Heart right ventricle (tissue), 16 donors: ENCODE results near the gene GARIN1A. TPM values are rescaled to one million over a fixed set of nuclear protein-coding genes. Genes with fewer than 3 reads are reported as not detected.

Experiments
- ATAC-seq, 8 donors: fragments of 200-7000 bp; cut with Tn5 transposase; one replicate each; pipeline ENCODE4 v1.9.1; 2020; ENCODE audit warnings: mild to moderate bottlenecking in 8 of 8, moderate library complexity in 8 of 8, moderate number of reproducible peaks in 1 of 8
- DNase-seq, 2 donors: peaks; one replicate each; pipeline ENCODE4 v3.0.0-alpha.2; 2020
- H3K27ac ChIP-seq, 10 donors: fragments of 200-600 bp; sonication (generic) in 2 of 10; one replicate each; pipeline versions ENCODE4 v1.5.0 to v1.8.0; 2020 to 2022; ENCODE audit warnings: mild to moderate bottlenecking in 3 of 10
- H3K27me3 ChIP-seq, 7 donors: fragments of 200-600 bp; one replicate each; pipeline ENCODE4 v1.8.0; 2021 to 2022; ENCODE audit warnings: mild to moderate bottlenecking in 2 of 7
- H3K36me3 ChIP-seq, 9 donors: fragments of 200-600 bp; sonication (generic) in 1 of 9; one replicate each; pipeline versions ENCODE4 v1.5.0 to v1.8.0; 2020 to 2022; ENCODE audit warnings: mild to moderate bottlenecking in 2 of 9
- H3K4me1 ChIP-seq, 9 donors: fragments of 200-600 bp; sonication (generic) in 1 of 9; one replicate each; pipeline versions ENCODE4 v1.5.0 to v1.8.0; 2020 to 2022; ENCODE audit warnings: mild to moderate bottlenecking in 4 of 9
- H3K4me3 ChIP-seq, 10 donors: fragments of 200-600 bp; sonication (generic) in 2 of 10; one replicate each; pipeline versions ENCODE4 v1.5.0 to v1.8.0; 2020 to 2022; ENCODE audit warnings: mild to moderate bottlenecking in 7 of 10, moderate library complexity in 2 of 10
- H3K9me3 ChIP-seq, 11 donors: fragments of 200-600 bp in 10 of 11; sonication (generic) in 2 of 11; one replicate each; pipeline versions ENCODE4 v1.5.0 to v1.8.0; 2013 to 2022; ENCODE audit warnings: mild to moderate bottlenecking in 2 of 11, control low read depth in 1 of 11, moderate library complexity in 1 of 11
- CTCF ChIP-seq, 9 donors: fragments of 200-600 bp; sonication (generic) in 2 of 9; IDR thresholded peaks; one replicate each; pipeline versions ENCODE4 v1.5.0 to v1.8.0; 2021 to 2022; ENCODE audit warnings: antibody characterized with exemption in 9 of 9, mild to moderate bottlenecking in 5 of 9, moderate library complexity in 1 of 9
- WGBS, 2 donors: extraction: QIAGEN DNeasy Blood & Tissue Kit; methylation state at CpG; one replicate each; pipeline ENCODE4 v1.1.7; 2013; ENCODE audit warnings: inconsistent platforms in 1 of 2; 5-methylcytosine and 5-hydroxymethylcytosine counted together
- intact Hi-C, 10 donors: fragments of 100-400 bp; cut with DNase I; formaldehyde crosslinking; loops; one replicate each; pipeline versions ENCODE4 v1.11.1 to v1.14.2; 2022
- polyA plus RNA-seq, 2 donors: library from polyadenylated mRNA; stranded (reverse); fragments of 200-250 nt; gene quantifications; one replicate each; pipeline ENCODE4 v1.2.3, GENCODE V29; 2013
- total RNA-seq, 10 donors: library from RNA; stranded (reverse); fragmentation: NEBNext Ultra II Directional in 3 of 10; extraction: Animal tissue kit (Norgen Biotek cat#: 25700) in 3 of 10; gene quantifications; one replicate each; pipeline versions ENCODE4 v1.2.1 to v1.2.4, GENCODE V29; 2021 to 2023
- donor health status: Arrhythmogenic right ventricular cardiomyopathy.
- donor health status: ischemic (EF 13 %, LVEDD 7.1; RV severe dilation, severe dysfunction).
- donor health status: healthy with polysubstance abuse.
- donor health status: DM: no; HTN: yes; CAD: no.
- donor health status: DM: no; HTN: no; CAD: no.
- donor health status: ischemic (EF 25% LVEDD 6.9; RV normal size, moderate dysfunction).
- donor health status: ischemic (EF 25% LVEDD 5.7; RV mildly dilated, moderate dysfunction).
- donor health status: healthy.
- donor health status: DM: yes; HTN: yes; CAD: no.
- donor health status: Ischemic cardiomyopathy.
- donor health status: ischemic (EF 35%, LVEDD 5.7; RV mildly dilated, moderate dysfunction).
- donor health status: nonischemic (EF 11% LVEDD 7.7; RV severe dilation, severe dysfunction).
- donor health status: DM: yes; HTN: yes; CAD: no.
- donor health status: PGD.
- donor health status: ischemic (EF 29% LVEDD 5.4; RV normal size, mild dysfunction).
- donor health status: nonischemic (EF 23%, LVEDD 6.1; RV moderate dilation, normal function).

Gene GARIN1A
- total and polyA plus RNA-seq, 12 donors: 0.74 to 13.7 (median 2.7) TPM

DNA sequence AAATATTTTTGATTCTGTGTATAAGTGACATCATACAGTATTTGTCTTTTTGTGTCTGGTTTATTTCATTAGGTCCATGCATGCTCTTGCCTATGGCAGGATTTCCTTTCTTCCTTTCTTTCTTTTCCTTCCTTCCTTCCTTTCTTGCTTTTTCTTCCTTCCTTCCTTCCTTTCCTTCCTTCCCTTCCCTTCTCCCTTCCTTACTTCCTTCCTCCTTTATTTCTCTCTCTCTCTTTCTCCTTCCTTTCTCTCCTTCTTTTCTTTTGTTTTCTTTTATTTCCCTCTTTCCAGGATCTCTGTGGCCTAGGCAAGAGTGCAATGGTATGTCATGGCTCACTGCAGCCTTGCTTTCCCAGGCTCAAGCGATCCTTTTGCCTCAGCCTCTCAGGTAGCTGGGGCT lies 35.7 kb downstream of the GARIN1A start:
- 86% methylated on average over 1 of the region's 1 CpG for WGBS, 2 donors
- Histone ChIP-seq H3K4me3 (no peak overlapping the region), H3K9me3 (peaks cover 0 to 3% (median 0%) of the 10 kb centered on the region in 11 donors), H3K27me3 (no peaks in the 10 kb centered on the region), H3K4me1 (peaks cover 0 to 9% (median 0%) of the 10 kb centered on the region in 9 donors), H3K36me3 (no peaks in the 10 kb centered on the region), H3K27ac (no peak overlapping the region)
- DNase-seq: no peak
- TF ChIP-seq CTCF (IDR thresholded peaks at IDR 0.05): no peak
- intact Hi-C loops: no loop called here
- ATAC-seq: no peak

- no peaks in the 10 kb centered on the region for H3K36me3 ChIP-seq
- intact Hi-C loops: no loop called here
- no peaks in the 10 kb centered on the region for H3K27me3 ChIP-seq
- no peak for TF ChIP-seq CTCF (IDR thresholded peaks at IDR 0.05)
- DNase-seq (no peak), ATAC-seq (no peak)
- H3K4me1 ChIP-seq: peaks cover 0 to 9% (median 0%) of the 10 kb centered on the region in 9 donors
- no peak overlapping the region for H3K4me3 ChIP-seq
- no peak overlapping the region for H3K27ac ChIP-seq
- 89 to 92% methylated on average over 3 of the region's 3 CpGs for WGBS, 2 donors
- H3K9me3 ChIP-seq: peaks cover 0 to 6% (median 0%) of the 10 kb centered on the region in 11 donors
Observed at GRCh38 chr7:128708235-128708634, 36.1 kb downstream of the GARIN1A start.

- Histone ChIP-seq H3K4me3 (no peak overlapping the region), H3K27me3 (no peaks in the 10 kb centered on the region), H3K36me3 (no peaks in the 10 kb centered on the region), H3K27ac (no peak overlapping the region), H3K9me3 (peaks cover 0 to 6% (median 0%) of the 10 kb centered on the region in 11 donors), H3K4me1 (peaks cover 0 to 9% (median 0%) of the 10 kb centered on the region in 9 donors)
- 81% methylated on average over 3 of the region's 3 CpGs for WGBS, 2 donors
- DNase-seq (no peak), ATAC-seq (no peak)
- no peak for TF ChIP-seq CTCF (IDR thresholded peaks at IDR 0.05)
- intact Hi-C loops: no loop called here
Observed at GRCh38 chr7:128708824-128709223, 36.7 kb downstream of the GARIN1A start.

- ATAC-seq: no peak
Observed at GRCh38 chr7:128710481-128710880, 38.4 kb downstream of the GARIN1A start.

More at GRCh38 chr7:128710481-128710880, 38.4 kb downstream of the GARIN1A start:
- peaks cover 0 to 6% (median 0%) of the 10 kb centered on the region in 11 donors for H3K9me3 ChIP-seq
- H3K27ac ChIP-seq: no peak overlapping the region
- WGBS, 2 donors: 93 to 96% methylated on average over 6 of the region's 6 CpGs
- H3K36me3 ChIP-seq: no peaks in the 10 kb centered on the region
- no peak for TF ChIP-seq CTCF (IDR thresholded peaks at IDR 0.05)
- intact Hi-C loops: no loop called here
- H3K27me3 ChIP-seq: no peaks in the 10 kb centered on the region
- no peak overlapping the region for H3K4me3 ChIP-seq
- DNase-seq: no peak
- peaks cover 0 to 15% (median 0%) of the 10 kb centered on the region in 9 donors for H3K4me1 ChIP-seq
